HG03196 (cell line): ENCODE data around the gene PHYKPL.
A peak's percentile ranks its signal among the peaks of the same experiment; 100 is the strongest.

Experiments
- ATAC-seq: cut with Tn5 transposase; IDR thresholded peaks from one replicate; pipeline ENCODE4 v1.9.1; 2021; ENCODE audit not compliant: unreplicated experiment

The PHYKPL gene

GRCh38 chr5:178192787-178193186, 39.8 kb downstream of the PHYKPL start:
- ATAC-seq, result no peak

GRCh38 chr5:178192244-178192643, 40.4 kb downstream of the PHYKPL start:
- ATAC-seq, result no peak

GRCh38 chr5:178191661-178192060, 40.9 kb downstream of the PHYKPL start:
- no peak for ATAC-seq

GRCh38 chr5:178189433-178189832, 43.2 kb downstream of the PHYKPL start:
- no peak for ATAC-seq

- no peak for ATAC-seq
Measured at GRCh38 chr5:178187014-178187413, 45.6 kb downstream of the PHYKPL start, which contains the start of gene GMCL2. GMCL2 (minus strand) TSS chr5:178187371; CDS start chr5:178187299, 72 bp downstream.

GRCh38 chr5:178186427-178186826, 46.2 kb downstream of the PHYKPL start:
- no peak for ATAC-seq

- ATAC-seq, result no peak
Measured at GRCh38 chr5:178182158-178182876, 50.3 kb downstream of the PHYKPL start.

- ATAC-seq, result no peak
Measured at GRCh38 chr5:178180141-178180863, 52.3 kb downstream of the PHYKPL start.

GRCh38 chr5:178177569-178177968, 55.0 kb downstream of the PHYKPL start:
- no peak for ATAC-seq

GRCh38 chr5:178176791-178177190, 55.8 kb downstream of the PHYKPL start:
- ATAC-seq, result no peak

GRCh38 chr5:178174456-178174855, 58.1 kb downstream of the PHYKPL start:
- no peak for ATAC-seq

GRCh38 chr5:178170455-178170854, 62.1 kb downstream of the PHYKPL start:
- no peak for ATAC-seq

- no peak for ATAC-seq
Measured at GRCh38 chr5:178165581-178165980, 67.0 kb downstream of the PHYKPL start.

GRCh38 chr5:178163772-178164735, 68.5 kb downstream of the PHYKPL start:
- ATAC-seq, result peak; percentile 88

GRCh38 chr5:178162481-178162880, 70.1 kb downstream of the PHYKPL start:
- no peak for ATAC-seq

- no peak for ATAC-seq
Measured at GRCh38 chr5:178160176-178160575, 72.4 kb downstream of the PHYKPL start.
